GM12878 (cell line): ENCODE data around the gene SLC24A3. TPM values are rescaled to one million over a fixed set of nuclear protein-coding genes. Genes with fewer than 3 reads are reported as not detected.

Source experiments
- ATAC-seq: fragments of 200-7000 bp; cut with Tn5 transposase; 3 replicates; pipeline ENCODE4 v1.9.1; 2020; ENCODE audit warnings: mild to moderate bottlenecking, moderate library complexity
- BruUV-seq: library from RNA; stranded (reverse); fragments of 400-500 nt; replicated peaks from 2 replicates; lab custom pipeline; 2021; lab: Mats Ljungman, UMichigan
- CTCF ChIA-PET: fragments of 300-600 bp; sonication (Branson Sonifier 250); formaldehyde crosslinking; extraction: SDS; loops from one replicate; lab custom pipeline; 2021; ENCODE audit warnings: inconsistent platforms; lab: Yijun Ruan, JAX
- POLR2A ChIA-PET: fragments of 350-600 bp; formaldehyde crosslinking; extraction: SDS; loops from one replicate; lab custom pipeline; 2021; ENCODE audit warnings: inconsistent platforms; lab: Charles Lee
- RAD21 ChIA-PET: fragments of 300-600 bp; sonication (Branson Sonifier 250); formaldehyde crosslinking; loops from one replicate; lab custom pipeline; 2023; ENCODE audit warnings: antibody characterized with exemption; ENCODE audit not compliant: unreplicated experiment; lab: Charles Lee
- SMC1A ChIA-PET: fragments of 300-600 bp; sonication (Branson Sonifier 250); formaldehyde crosslinking; loops from one replicate; lab custom pipeline; 2023; ENCODE audit not compliant: unreplicated experiment, uncharacterized antibody; lab: Charles Lee
- DNase-seq: peaks from one replicate; pipeline ENCODE4 v3.0.0-alpha.2; 2011; ENCODE audit warnings: low read depth, low spot score
- FAIRE-seq: peaks from 3 replicates; lab custom pipeline; 2011; peaks lifted over from hg19 to GRCh38; lab: Jason Lieb, UNC
- H2AFZ ChIP-seq: 2 replicates; pipeline ENCODE4 v1.6.0; 2011; ENCODE audit warnings: low read depth, low read length, control low read depth; ENCODE audit not compliant: control insufficient read depth
- H3K27ac ChIP-seq: 2 replicates; pipeline ENCODE4 v1.5.1; 2011; ENCODE audit warnings: control low read depth; ENCODE audit not compliant: control insufficient read depth, insufficient read depth
- H3K27me3 ChIP-seq, 2 experiments: replicated peaks in 1 of 2; 2 replicates each; pipeline versions ENCODE4 v1.6.0 to v1.6.1; 2011; ENCODE audit warnings: low read length in 1 of 2; ENCODE audit not compliant: control insufficient read depth in 2 of 2, insufficient read depth in 2 of 2
- H3K36me3 ChIP-seq, 2 experiments: 2 replicates each; pipeline ENCODE4 v1.5.1; 2011; ENCODE audit warnings: low read length in 1 of 2; ENCODE audit not compliant: control insufficient read depth in 2 of 2, insufficient read depth in 2 of 2
- H3K4me1 ChIP-seq: 2 replicates; pipeline ENCODE4 v1.6.1; 2011; ENCODE audit warnings: mild to moderate bottlenecking, low read length, moderate library complexity, mixed read lengths; ENCODE audit not compliant: control insufficient read depth, insufficient read depth
- H3K4me2 ChIP-seq: 2 replicates; pipeline ENCODE4 v1.6.0; 2011; ENCODE audit warnings: control low read depth; ENCODE audit not compliant: control insufficient read depth, insufficient read depth
- H3K4me3 ChIP-seq: fragments of 200-600 bp; sonication (generic); 2 replicates; pipeline ENCODE4 v1.5.1; 2016
- H3K79me2 ChIP-seq: 2 replicates; pipeline ENCODE4 v1.6.0; 2011; ENCODE audit warnings: low read length; ENCODE audit not compliant: control insufficient read depth, insufficient read depth
- H3K9ac ChIP-seq: 2 replicates; pipeline ENCODE4 v1.8.0; 2011; ENCODE audit warnings: low read length, control low read depth, mixed read lengths; ENCODE audit not compliant: control insufficient read depth, insufficient read depth
- H3K9me3 ChIP-seq: replicated peaks from 3 replicates; pipeline ENCODE4 v1.5.1; 2011; ENCODE audit warnings: mild to moderate bottlenecking, low read length; ENCODE audit not compliant: control insufficient read depth, insufficient read depth
- H4K20me1 ChIP-seq: 2 replicates; pipeline ENCODE4 v1.6.0; 2011; ENCODE audit not compliant: control insufficient read depth, insufficient read depth
- BCL11A ChIP-seq: IDR thresholded peaks from 2 replicates; pipeline ENCODE4 v1.6.1; 2011; ENCODE audit warnings: low read depth, low read length
- IKZF2 ChIP-seq, 2 experiments: fragments of 450-650 bp; IDR thresholded peaks; 2 replicates each; pipeline ENCODE4 v1.6.1; 2017; ENCODE audit warnings: mild to moderate bottlenecking in 2 of 2, moderate library complexity in 2 of 2
- JUNB ChIP-seq: IDR thresholded peaks from 2 replicates; pipeline ENCODE4 v1.6.1; 2016; ENCODE audit warnings: antibody characterized with exemption, mild to moderate bottlenecking
- MEF2A ChIP-seq: IDR thresholded peaks from 2 replicates; pipeline ENCODE4 v1.6.1; 2011; ENCODE audit warnings: low read depth, mild to moderate bottlenecking, low read length, moderate library complexity; ENCODE audit not compliant: insufficient read depth
- MTA2 ChIP-seq: fragments of 450-650 bp; IDR thresholded peaks from 2 replicates; pipeline ENCODE4 v1.6.1; 2016; ENCODE audit warnings: low read depth, mild to moderate bottlenecking, moderate library complexity
- NR2C2 ChIP-seq: IDR thresholded peaks from 2 replicates; pipeline ENCODE4 v1.6.1; 2011; ENCODE audit warnings: borderline replicate concordance, low read depth; ENCODE audit not compliant: control insufficient read depth, insufficient read length
- POU2F2 ChIP-seq: IDR thresholded peaks from 3 replicates; pipeline ENCODE4 v1.6.1; 2011; ENCODE audit warnings: low read depth, mild to moderate bottlenecking, low read length, borderline replicate concordance
- RAD21 ChIP-seq: IDR thresholded peaks from 2 replicates; pipeline ENCODE4 v1.6.1; 2011; ENCODE audit warnings: mild to moderate bottlenecking, low read depth, low read length, moderate library complexity; ENCODE audit not compliant: insufficient read depth
- RUNX3 ChIP-seq: IDR thresholded peaks from 2 replicates; pipeline ENCODE4 v1.6.1; 2012; ENCODE audit warnings: low read length, inconsistent platforms
- SREBF1 ChIP-seq: IDR thresholded peaks from 2 replicates; pipeline ENCODE4 v1.6.1; 2012; ENCODE audit warnings: mild to moderate bottlenecking, low read length
- TAF1 ChIP-seq: IDR thresholded peaks from 2 replicates; pipeline ENCODE4 v1.6.1; 2011; ENCODE audit warnings: mild to moderate bottlenecking, low read depth, low read length, borderline replicate concordance
- TARDBP ChIP-seq: IDR thresholded peaks from 2 replicates; pipeline ENCODE4 v1.6.1; 2016; ENCODE audit warnings: borderline replicate concordance
- ZNF592 ChIP-seq: fragments of 450-650 bp; IDR thresholded peaks from 2 replicates; pipeline ENCODE4 v1.6.1; 2017; ENCODE audit warnings: mild to moderate bottlenecking, moderate library complexity
- WGBS: methylation state at CpG from one replicate; pipeline ENCODE4 v1.1.6; 2016; ENCODE audit warnings: low lambda C conversion rate; ENCODE audit not compliant: insufficient replicate concordance, insufficient coverage; ENCODE audit errors: missing lambda C conversion rate; 5-methylcytosine and 5-hydroxymethylcytosine counted together
- in situ Hi-C: fragments of 300-500 bp; cut with MboI; formaldehyde crosslinking; loops from 9 replicates; pipeline ENCODE4 v1.14.3; 2018; ENCODE audit warnings: mixed read lengths
- intact Hi-C: fragments of 100-400 bp; cut with micrococcal nuclease; formaldehyde crosslinking; loops from one replicate; pipeline ENCODE4 v1.14.2; 2022; ENCODE audit not compliant: unreplicated experiment
- polyA plus RNA-seq, 11 experiments: library from polyadenylated mRNA; depleted of rRNA in 4 of 11; unstranded in 6 of 11; stranded (reverse) in 5 of 11; fragments of >200 nt; fragmentation: Nextera tagmentation in 4 of 11; fragmentation: Illumina TruSeq in 1 of 11; extraction: Ambion mirVana in 4 of 11; extraction: Trizol in 1 of 11; gene quantifications; 1 replicate in 1 of 11; 2 replicates in 10 of 11; pipeline versions ENCODE4 v1.2.1 to v1.2.3, GENCODE V29; 2011 to 2016; ENCODE audit warnings: inconsistent platforms in 2 of 11, missing spikeins in 2 of 11, low read depth in 1 of 11
- total RNA-seq, 4 experiments: library from RNA; depleted of rRNA in 3 of 4; stranded (reverse); fragments of >200 nt in 3 of 4; fragmentation: Illumina TruSeq in 1 of 4; extraction: Trizol in 1 of 4; gene quantifications; 2 replicates each; pipeline versions ENCODE4 v1.2.1 to v1.2.3, GENCODE V29; 2013 to 2021

Gene SLC24A3
- total and polyA plus RNA-seq, 10 of the 15 experiments (the other 5 are each of a cell fraction or from before 2014, with no cell fraction given) = 0.04 TPM; not detected in 9

GRCh38 chr20:19181552-19181951 lies 30.9 kb upstream of the SLC24A3 start:
- FAIRE-seq (no peak), ATAC-seq (peak; percentile 71), DNase-seq (peak; percentile 24)
- ChIA-PET POLR2A (no interaction called here), CTCF (no interaction called here), RAD21 (interaction anchor here (1.0 kb wide), 1 partner anchor 110 kb away, joined by 3 read pairs; no protein-coding TSS in a partner anchor), SMC1A (interaction anchor here (0.6 kb wide), 1 partner anchor 242 kb away, joined by 3 read pairs; no protein-coding TSS in a partner anchor)
- H3K4me2 ChIP-seq = no peak overlapping the region
- H4K20me1 ChIP-seq = no peaks in the 10 kb centered on the region
- H3K27me3 ChIP-seq = no peaks in the 10 kb centered on the region
- no peak overlapping the region for H2AFZ ChIP-seq
- no peaks in the 10 kb centered on the region for H3K36me3 ChIP-seq
- 45% methylated on average over 2 of the region's 2 CpGs for WGBS
- H3K4me1 ChIP-seq = no peaks in the 10 kb centered on the region
- no peak overlapping the region for H3K27ac ChIP-seq
- no peaks in the 10 kb centered on the region for H3K9me3 ChIP-seq
- intact Hi-C loops = loop anchor here (10.0 kb wide), 1 partner anchor 107 kb away; no protein-coding TSS in a partner anchor
- no peak overlapping the region for H3K4me3 ChIP-seq
- in situ Hi-C loops = loop anchor here (25.0 kb wide), 1 partner anchor 544 kb away; no protein-coding TSS in a partner anchor
- no TSS peak for BruUV-seq
- no peak overlapping the region for H3K9ac ChIP-seq
- no peak for TF ChIP-seq RAD21
- TF ChIP-seq TAF1 = no peak
- TF ChIP-seq BCL11A = peak; percentile 75; the same call in 1 of the 2 replicates
- no peak for TF ChIP-seq TARDBP
- TF ChIP-seq RUNX3 = peak; percentile 17; the same call in 1 of the 2 replicates
- no peak for TF ChIP-seq ZNF592
- TF ChIP-seq MTA2 = peak; percentile 71
- peak; percentile 47 for TF ChIP-seq JUNB
- no peak for TF ChIP-seq MEF2A
- 0 out of 4 replicates have a peak, but pooled peaks of 1 of the 2 experiments have one; percentile 16 for TF ChIP-seq IKZF2 (IDR thresholded peaks at IDR 0.05)
- no peak for TF ChIP-seq POU2F2
- TF ChIP-seq NR2C2 = no peak
- TF ChIP-seq SREBF1 = no peak
- no peaks in the 10 kb centered on the region for H3K79me2 ChIP-seq
